GM12891 (cell line): ENCODE measurements around the gene PSD.

Experiments
- POLR2A ChIP-seq: IDR thresholded peaks from 2 replicates; pipeline ENCODE4 v1.6.1; 2011; ENCODE audit warnings: low read depth, low read length, control low read depth
- POLR2AphosphoS5 ChIP-seq: IDR thresholded peaks from 2 replicates; pipeline ENCODE4 v1.6.1; 2011; ENCODE audit warnings: low read depth, low read length, control low read depth

DNA sequence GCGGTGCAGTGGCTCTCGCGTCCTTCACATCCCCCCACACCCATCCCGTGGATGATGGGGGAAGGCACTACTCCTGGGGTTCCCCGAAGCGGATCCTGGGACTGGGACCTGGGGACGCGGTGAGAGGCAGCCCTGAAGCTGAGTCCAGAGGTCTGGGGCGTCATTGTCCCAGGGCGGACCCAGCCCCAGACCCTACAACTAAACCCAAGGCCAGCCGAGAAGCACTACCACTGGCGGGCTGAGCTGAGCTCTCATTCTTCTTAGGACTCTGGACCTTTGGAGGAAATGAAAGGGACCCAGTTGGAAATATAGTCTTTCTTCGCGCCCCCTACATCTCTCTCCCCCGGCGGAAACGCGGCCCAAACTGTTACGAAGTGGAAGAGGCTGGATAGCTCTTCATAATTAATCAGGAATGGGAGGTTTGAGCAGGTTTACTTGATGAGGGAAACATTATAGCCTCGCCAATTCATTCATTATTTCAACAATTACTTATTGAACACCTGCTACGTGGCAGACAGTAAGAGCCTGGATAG is 1.7 kb upstream of the PSD start:
- TF ChIP-seq POLR2AphosphoS5 (no peak), POLR2A (no peak)
